ENCODE results near the gene C6orf89. TPM values are rescaled to one million over a fixed set of nuclear protein-coding genes. Genes with fewer than 3 reads are reported as not detected.
"Not testable (repeated sequence)": the region's sequence is repeated elsewhere in the genome, so short reads cannot be mapped to it uniquely, and the experiment has no call there.

The C6orf89 gene
- total and polyA plus RNA-seq, 2 of the 13 experiments (the other 11 are each of a cell fraction or from before 2014, with no cell fraction given) = 22.1 to 32.2 TPM

- H3K4me2 ChIP-seq (ENCODE audit: low read depth, low read length); POLR2A ChIA-PET; in situ Hi-C loops (cut with HindIII; ENCODE audit: extremely low pct_ligation_motif_present, low pct_unique_long_range_greater_than_20kb); H3K27ac ChIP-seq (ENCODE audit: extremely low read length, insufficient read depth, low read length); CTCF ChIA-PET (ENCODE audit: low intra/inter-chr PET ratio, low total read pairs); H4K20me1 ChIP-seq (ENCODE audit: insufficient read depth, low read length); H3K4me1 ChIP-seq (ENCODE audit: insufficient read depth, low read length); FAIRE-seq; H3K9ac ChIP-seq (ENCODE audit: insufficient read depth, low read depth, low read length); BruUV-seq (replicated peaks); intact Hi-C loops (cut with micrococcal nuclease; ENCODE audit: unreplicated experiment); DNase-seq (ENCODE audit: low spot score); ATAC-seq; H3K9me3 ChIP-seq (ENCODE audit: low read length); H3K36me3 ChIP-seq (replicated peaks in 1 of 2; ENCODE audit: control insufficient read depth in 1 of 2, insufficient read depth in 2 of 2, low read length in 2 of 2); H3K79me2 ChIP-seq (ENCODE audit: insufficient read depth, low read length); H3K4me3 ChIP-seq (replicated peaks in 1 of 3; ENCODE audit: insufficient read depth in 1 of 3, low read depth in 2 of 3, low read length in 3 of 3); H2AFZ ChIP-seq (ENCODE audit: low read length): not testable (repeated sequence)
- 77% methylated on average over 12 of the region's 40 CpGs for WGBS (ENCODE audit: low lambda C conversion rate)
- peaks cover 2 to 47% of the 10 kb centered on the region in 2 experiments; a peak in 4 of 5 replicates for H3K27me3 ChIP-seq (ENCODE audit: control insufficient read depth in 1 of 2, insufficient read depth in 2 of 2, low read length in 2 of 2)
Measured at GRCh38 chr6:36941561-36941960, 55.8 kb downstream of the C6orf89 start.

GRCh38 chr6:36942329-36942728 lies 56.6 kb downstream of the C6orf89 start:
- H4K20me1 ChIP-seq (ENCODE audit: insufficient read depth, low read length); POLR2A ChIA-PET; FAIRE-seq; H3K4me2 ChIP-seq (ENCODE audit: low read depth, low read length); BruUV-seq (replicated peaks); intact Hi-C loops (cut with micrococcal nuclease; ENCODE audit: unreplicated experiment); in situ Hi-C loops (cut with HindIII; ENCODE audit: extremely low pct_ligation_motif_present, low pct_unique_long_range_greater_than_20kb); ATAC-seq; H3K79me2 ChIP-seq (ENCODE audit: insufficient read depth, low read length); H3K27ac ChIP-seq (ENCODE audit: extremely low read length, insufficient read depth, low read length); H3K9ac ChIP-seq (ENCODE audit: insufficient read depth, low read depth, low read length); DNase-seq (ENCODE audit: low spot score); CTCF ChIA-PET (ENCODE audit: low intra/inter-chr PET ratio, low total read pairs); H2AFZ ChIP-seq (ENCODE audit: low read length); H3K4me1 ChIP-seq (ENCODE audit: insufficient read depth, low read length); H3K4me3 ChIP-seq (replicated peaks in 1 of 3; ENCODE audit: insufficient read depth in 1 of 3, low read depth in 2 of 3, low read length in 3 of 3); H3K9me3 ChIP-seq (ENCODE audit: low read length); H3K36me3 ChIP-seq (replicated peaks in 1 of 2; ENCODE audit: control insufficient read depth in 1 of 2, insufficient read depth in 2 of 2, low read length in 2 of 2): not testable (repeated sequence)
- H3K27me3 ChIP-seq (ENCODE audit: control insufficient read depth in 1 of 2, insufficient read depth in 2 of 2, low read length in 2 of 2) = peaks cover 2 to 48% of the 10 kb centered on the region in 2 experiments; a peak in 4 of 5 replicates
- WGBS (ENCODE audit: low lambda C conversion rate) = 4% methylated on average over 1 of the region's 2 CpGs

GRCh38 chr6:36944650-36945049 lies 58.9 kb downstream of the C6orf89 start:
- no peak for DNase-seq (ENCODE audit: low spot score)
- Histone ChIP-seq H3K9ac (ENCODE audit: insufficient read depth, low read depth, low read length) (no peak overlapping the region), H4K20me1 (ENCODE audit: insufficient read depth, low read length) (no peaks in the 10 kb centered on the region), H3K27me3 (ENCODE audit: control insufficient read depth in 1 of 2, insufficient read depth in 2 of 2, low read length in 2 of 2) (peaks cover 1 to 35% of the 10 kb centered on the region in 2 experiments), H3K36me3 (replicated peaks in 1 of 2; ENCODE audit: control insufficient read depth in 1 of 2, insufficient read depth in 2 of 2, low read length in 2 of 2) (no peaks in the 10 kb centered on the region), H3K27ac (ENCODE audit: extremely low read length, insufficient read depth, low read length) (no peak overlapping the region), H3K4me3 (replicated peaks in 1 of 3; ENCODE audit: insufficient read depth in 1 of 3, low read depth in 2 of 3, low read length in 3 of 3) (no peak overlapping the region), H3K79me2 (ENCODE audit: insufficient read depth, low read length) (no peaks in the 10 kb centered on the region), H3K9me3 (ENCODE audit: low read length) (no peaks in the 10 kb centered on the region), H3K4me1 (ENCODE audit: insufficient read depth, low read length) (no peaks in the 10 kb centered on the region), H3K4me2 (ENCODE audit: low read depth, low read length) (no peak overlapping the region), H2AFZ (ENCODE audit: low read length) (no peak overlapping the region)
- in situ Hi-C loops (cut with HindIII; ENCODE audit: extremely low pct_ligation_motif_present, low pct_unique_long_range_greater_than_20kb) = no loop called here
- CTCF ChIA-PET (ENCODE audit: low intra/inter-chr PET ratio, low total read pairs) = no interaction called here
- no peak for FAIRE-seq
- no peak for ATAC-seq
- BruUV-seq (replicated peaks) = no TSS peak
- POLR2A ChIA-PET = no interaction called here
- 49% methylated on average over 5 of the region's 5 CpGs for WGBS (ENCODE audit: low lambda C conversion rate)
- intact Hi-C loops (cut with micrococcal nuclease; ENCODE audit: unreplicated experiment) = no loop called here
- TF ChIP-seq ZNF580 (CRISPR knock-in tag; IDR thresholded peaks at IDR 0.05; ENCODE audit: borderline replicate concordance, low read depth) (no peak), GRHL1 (CRISPR knock-in tag; conservative IDR thresholded peaks at IDR 0.05) (no peak), TFAP4 (IDR thresholded peaks at IDR 0.05; ENCODE audit: borderline replicate concordance, low read depth) (no peak), SNRNP70 (IDR thresholded peaks at IDR 0.05; ENCODE audit: low read depth, low read length) (no peak), IRX3 (CRISPR knock-in tag; IDR thresholded peaks at IDR 0.05; ENCODE audit: borderline replicate concordance, low read depth) (no peak), ZNF562 (CRISPR knock-in tag; IDR thresholded peaks at IDR 0.05; ENCODE audit: borderline replicate concordance) (no peak)

Data from HepG2 (cell line).